Mucosa of gallbladder (tissue), 1 donor: Measurements from ENCODE around the gene MRPL36. TPM values are rescaled to one million over a fixed set of nuclear protein-coding genes. Genes with fewer than 3 reads are reported as not detected.

ENCODE experiments used
- DNase-seq: peaks from one replicate; pipeline ENCODE4 v3.0.0-alpha.2; 2020; ENCODE audit warnings: low spot score
- total RNA-seq: library from RNA; stranded (reverse); gene quantifications from one replicate; pipeline ENCODE4 v1.2.1, GENCODE V29; 2021
- donor health status: DM: no; HTN: no; CAD: no.

The MRPL36 gene
- total RNA-seq, 1 donor from 2014 or later, result 33.7 TPM

- DNase-seq, result no peak
Observed at GRCh38 chr5:1749346-1750124, 50.1 kb downstream of the MRPL36 start.

GRCh38 chr5:1748845-1749244 is 50.8 kb downstream of the MRPL36 start:
- DNase-seq, result no peak

Other genes starting within 250 kb of the MRPL36 start
- 33.2 TPM for gene NDUFS6, start 1.6 kb upstream of the MRPL36 start, total RNA-seq
- not detected for gene IRX4, start 83.1 kb upstream of the MRPL36 start, total RNA-seq